Breast epithelium (tissue), 3 donors: ENCODE results near the gene ITPR1.

Experiments
- CTCF ChIP-seq, 3 donors: fragments of 450-650 bp; IDR thresholded peaks; one replicate each; pipeline ENCODE4 v1.5.1; 2016 to 2017; ENCODE audit warnings: antibody characterized with exemption in 3 of 3, mild to moderate bottlenecking in 3 of 3, moderate library complexity in 3 of 3
- POLR2A ChIP-seq: fragments of 450-650 bp; IDR thresholded peaks from one replicate; pipeline ENCODE4 v1.6.1; 2016; ENCODE audit warnings: antibody characterized with exemption, mild to moderate bottlenecking, moderate library complexity
- POLR2AphosphoS5 ChIP-seq, 3 donors: sonication (generic); formaldehyde crosslinking; IDR thresholded peaks; one replicate each; pipeline ENCODE4 v1.6.1; 2017; ENCODE audit warnings: antibody characterized with exemption in 3 of 3

GRCh38 chr3:4586381-4586780 lies 93.2 kb downstream of the ITPR1 start:
- TF ChIP-seq CTCF (IDR thresholded peaks at IDR 0.05) (no peak), POLR2AphosphoS5 (IDR thresholded peaks at IDR 0.05) (no peak), POLR2A (no peak)
